Measurements from ENCODE around the gene ATXN3L.

The ATXN3L gene

DNA sequence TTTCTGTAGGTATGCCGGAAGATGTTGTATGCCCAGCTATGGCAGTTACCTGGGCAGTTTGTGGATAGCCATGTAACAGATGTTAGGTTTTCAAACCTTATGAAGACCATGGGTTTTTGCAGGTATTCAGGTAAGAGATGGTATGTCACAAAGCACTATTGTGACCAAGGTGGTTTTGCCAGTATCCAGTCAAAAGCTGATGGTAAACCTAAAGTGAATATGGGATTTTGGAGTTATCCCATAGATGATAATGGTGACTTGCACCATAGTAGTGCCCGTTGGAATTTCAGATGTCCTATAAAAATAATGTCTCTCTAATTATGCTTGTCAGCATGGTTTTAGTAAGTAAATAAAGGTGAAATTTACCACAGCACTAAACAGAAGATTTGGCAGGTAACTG is at the start of gene ATXN3L:
Gene ATXN3L, minus strand, starts transcription at position 101 of the 400 bp plus-strand sequence. CDS start 119 bp downstream, outside the sequence.
- DNase-seq (no peak), ATAC-seq (no peak)

DNA sequence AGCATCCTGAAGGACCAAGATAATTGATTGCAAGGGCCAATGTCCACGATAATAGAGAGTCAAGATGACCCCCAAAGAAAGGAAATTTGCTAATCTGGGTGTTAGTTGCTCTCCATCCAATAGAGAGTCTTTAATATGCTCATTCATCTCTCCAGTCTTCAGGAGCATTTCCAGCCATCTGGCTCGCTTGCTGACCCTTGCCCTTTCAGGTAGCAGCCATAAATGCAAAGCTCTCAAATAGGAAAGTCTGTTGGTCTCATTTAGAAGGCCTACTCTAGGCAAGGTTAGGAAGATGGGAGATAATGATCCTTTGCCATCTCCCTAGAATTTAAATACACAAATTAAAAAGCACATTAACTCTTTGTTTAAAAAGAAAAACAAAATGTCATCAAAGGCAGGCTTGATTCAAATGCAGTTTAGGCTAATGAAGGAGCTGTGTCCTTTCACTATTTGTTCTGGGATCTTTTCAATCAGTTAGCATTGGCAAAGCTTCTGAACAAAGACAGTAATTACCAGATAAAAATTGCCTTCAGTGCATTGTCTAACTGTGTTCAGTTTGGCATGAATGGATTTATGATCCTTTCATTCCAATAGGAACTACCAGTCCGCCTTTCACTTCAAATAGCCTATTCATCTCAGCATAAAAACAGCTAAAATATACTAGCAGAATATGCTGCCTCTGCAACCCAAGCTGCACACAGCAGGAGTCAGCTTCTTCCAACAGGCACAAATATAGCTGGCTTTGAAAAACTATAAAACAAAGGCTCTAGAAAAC is 49.6 kb upstream of the ATXN3L start:
- DNase-seq (no peak), ATAC-seq (no peak)

DNA sequence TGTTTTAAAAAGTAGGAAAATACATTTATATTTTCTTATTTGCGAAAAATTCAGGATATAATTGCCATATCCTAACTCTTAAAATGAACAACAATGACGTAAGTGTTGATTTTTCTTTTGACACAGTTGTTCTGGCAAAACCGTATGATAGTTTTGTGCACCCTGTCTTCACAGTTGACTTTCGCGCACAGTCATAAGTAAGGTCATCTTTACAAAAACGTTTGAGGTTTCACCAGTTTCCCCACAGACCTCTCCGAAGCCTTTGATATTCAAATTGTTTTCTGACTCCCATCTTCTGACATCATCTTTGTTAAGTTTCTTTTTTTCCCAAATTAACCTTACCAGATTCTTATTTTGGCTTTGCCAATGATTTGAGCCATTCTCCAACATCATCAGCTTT is 48.1 kb upstream of the ATXN3L start:
- no peak for ATAC-seq
- DNase-seq, result no peak

DNA sequence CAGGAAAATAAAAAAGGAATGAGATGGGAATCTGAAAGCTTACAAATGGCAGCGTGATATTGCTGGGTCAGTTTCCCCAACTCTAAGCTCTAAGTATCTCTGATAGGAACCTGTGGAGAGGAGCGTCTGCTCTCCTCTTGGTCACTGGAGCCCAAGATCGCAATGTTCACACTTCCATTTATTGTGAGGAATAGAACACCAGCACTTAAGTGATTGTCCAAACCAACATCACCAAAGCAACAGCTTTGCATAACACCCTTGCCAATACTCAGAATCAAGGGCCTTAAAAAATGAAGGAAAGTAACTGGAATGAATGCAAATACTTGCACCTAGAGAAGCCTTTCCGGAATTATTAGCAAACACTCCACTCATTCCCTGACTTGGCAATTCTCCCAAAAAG is 46.8 kb upstream of the ATXN3L start:
- ATAC-seq (no peak), DNase-seq (no peak)

DNA sequence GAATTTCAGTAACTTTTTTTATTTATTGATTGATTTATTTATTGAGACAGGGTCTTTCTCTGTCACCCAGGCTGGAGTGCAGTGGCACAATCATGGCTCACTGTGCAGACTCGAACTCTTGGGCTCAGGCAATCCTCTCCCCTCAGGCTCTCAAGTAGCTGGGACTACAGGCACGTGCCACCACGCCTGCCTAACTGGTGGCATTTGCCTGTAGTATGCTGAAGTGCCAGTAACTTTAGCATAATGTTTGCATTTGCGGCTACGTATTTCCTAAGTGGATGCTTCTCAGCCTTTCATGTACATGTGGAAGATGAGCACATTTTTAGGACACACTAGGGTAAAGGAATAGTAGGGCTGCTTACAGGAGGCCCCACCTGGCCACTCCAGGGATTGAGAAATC is 45.3 kb upstream of the ATXN3L start:
- ATAC-seq (no peak), DNase-seq (no peak)

DNA sequence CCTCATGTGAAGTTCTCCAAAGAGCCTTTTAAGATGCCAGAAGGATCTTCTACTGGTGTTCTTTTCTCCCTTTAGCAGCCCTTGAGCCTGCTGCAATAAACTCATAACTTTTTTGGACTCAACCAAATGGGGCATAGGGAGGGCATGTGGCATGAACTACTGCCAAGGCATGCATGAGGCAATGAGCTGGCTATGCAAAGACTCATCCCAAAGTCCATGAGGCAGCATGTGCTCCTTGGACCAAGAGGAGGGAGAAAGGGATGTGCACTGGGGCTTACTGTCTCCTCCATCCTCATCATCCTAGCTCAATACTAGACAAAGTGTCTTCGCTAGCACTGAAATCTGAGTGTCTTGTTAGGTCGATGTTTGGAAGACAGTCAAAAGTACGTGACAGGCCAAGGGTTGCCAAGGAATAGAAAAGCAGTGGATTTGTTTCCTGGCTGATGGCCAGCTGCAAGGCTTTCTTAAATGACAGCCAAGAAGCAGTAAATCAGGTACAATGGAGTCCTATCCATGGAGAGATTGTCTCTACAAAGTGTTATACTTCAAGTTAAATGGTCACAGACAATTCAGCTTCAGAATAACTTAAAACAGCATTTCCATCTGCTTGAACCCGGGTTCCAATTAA is 44.5 kb upstream of the ATXN3L start:
- DNase-seq (no peak), ATAC-seq (no peak)

DNA sequence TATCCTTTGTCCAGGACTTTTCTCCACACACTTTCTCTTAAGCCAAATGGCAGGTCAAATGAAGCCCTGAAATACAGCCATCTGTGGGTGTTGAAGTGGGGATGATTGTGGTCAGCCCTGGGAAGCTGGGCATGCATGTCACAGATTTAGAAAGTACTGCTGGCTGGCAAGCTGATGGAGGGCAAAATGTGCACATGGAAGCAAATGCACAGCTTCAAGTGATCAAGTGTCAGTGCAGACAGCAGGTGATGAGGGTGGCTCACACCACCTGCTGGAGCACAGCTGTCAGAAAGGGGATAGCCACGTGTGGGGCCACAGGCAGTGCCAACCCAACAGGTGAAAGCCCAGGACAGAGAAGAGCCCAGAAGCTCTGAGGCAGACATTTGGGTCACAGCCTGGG is 40.3 kb upstream of the ATXN3L start:
- no peak for DNase-seq
- no peak for ATAC-seq

DNA sequence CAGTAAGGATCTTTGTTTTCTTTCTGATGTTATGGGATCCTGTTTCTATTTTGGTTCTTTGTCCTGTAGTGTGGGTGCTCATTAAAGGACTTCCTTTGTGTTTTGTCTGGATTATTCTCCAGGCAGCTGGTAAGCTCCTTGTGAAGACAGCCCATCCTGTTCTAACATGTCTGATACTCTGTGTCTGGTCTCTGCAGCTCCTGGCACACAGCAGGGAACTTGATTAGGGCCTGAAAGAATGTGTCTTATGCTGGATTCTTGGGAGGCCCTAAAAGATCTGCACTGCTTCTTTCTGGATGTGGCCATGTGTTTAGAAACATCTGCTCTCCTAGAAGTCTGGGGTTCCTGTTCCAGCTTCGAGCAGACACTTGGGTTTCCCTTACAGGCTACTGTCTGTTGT is 38.1 kb upstream of the ATXN3L start:
- no peak for ATAC-seq
- DNase-seq, result no peak

DNA sequence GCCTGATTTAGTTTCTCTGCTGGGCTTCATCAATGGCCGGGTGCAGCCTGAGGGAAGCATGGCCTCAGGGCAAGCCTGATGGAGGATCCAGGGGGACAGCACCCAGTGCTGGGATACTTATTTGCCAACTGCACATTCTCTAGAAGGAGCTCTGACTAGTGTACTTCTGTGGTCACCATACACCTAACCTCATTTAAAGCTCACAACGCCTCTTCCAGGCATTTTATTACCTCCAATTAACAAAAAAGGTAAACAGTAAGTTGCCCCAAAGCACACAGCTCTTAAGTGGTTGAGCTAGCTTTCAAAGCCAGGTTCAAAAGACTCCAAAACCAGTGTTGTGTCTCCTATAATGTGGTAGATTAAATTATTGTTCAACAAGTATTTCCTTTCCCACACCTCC is 26.8 kb upstream of the ATXN3L start:
- no peak for DNase-seq
- ATAC-seq, result no peak

DNA sequence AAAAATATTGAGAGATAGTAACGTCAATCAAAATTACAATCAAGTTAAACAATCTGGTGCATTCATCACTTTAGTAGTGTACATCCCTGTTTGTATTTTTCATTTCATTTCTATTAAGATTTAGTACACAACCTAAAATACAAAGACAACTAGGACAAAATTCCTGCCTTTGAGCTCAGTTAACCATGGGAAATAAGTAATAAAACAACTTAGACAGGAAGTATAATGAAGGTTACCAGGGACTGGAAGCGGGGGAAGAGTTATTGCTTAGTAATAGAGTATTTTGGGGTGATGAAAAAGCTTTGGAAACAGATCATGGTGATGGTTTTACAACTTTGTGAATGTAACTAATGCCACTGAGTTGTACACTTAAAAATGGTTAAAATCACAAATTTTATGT is 25.6 kb upstream of the ATXN3L start:
- ATAC-seq, result no peak
- no peak for DNase-seq

DNA sequence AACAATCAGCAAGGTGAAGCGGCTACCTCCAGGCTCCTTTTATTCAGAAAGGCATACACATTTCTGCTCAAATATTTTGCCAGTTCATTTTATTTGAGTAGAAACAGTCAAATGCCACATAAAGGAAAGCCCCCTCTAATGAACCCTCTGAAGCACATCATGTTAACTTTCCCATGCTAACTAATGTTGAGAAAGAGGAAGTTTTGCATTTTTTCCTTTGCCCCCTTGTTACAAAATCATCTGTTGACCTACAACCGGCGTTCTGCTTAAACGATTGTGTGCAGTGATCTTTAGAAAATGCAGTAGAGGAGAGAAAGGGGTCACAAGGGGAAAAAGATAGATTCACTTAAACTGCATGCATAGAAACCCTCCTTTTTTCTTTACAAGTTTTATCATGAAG is 25.2 kb upstream of the ATXN3L start:
- ATAC-seq (no peak), DNase-seq (no peak)

DNA sequence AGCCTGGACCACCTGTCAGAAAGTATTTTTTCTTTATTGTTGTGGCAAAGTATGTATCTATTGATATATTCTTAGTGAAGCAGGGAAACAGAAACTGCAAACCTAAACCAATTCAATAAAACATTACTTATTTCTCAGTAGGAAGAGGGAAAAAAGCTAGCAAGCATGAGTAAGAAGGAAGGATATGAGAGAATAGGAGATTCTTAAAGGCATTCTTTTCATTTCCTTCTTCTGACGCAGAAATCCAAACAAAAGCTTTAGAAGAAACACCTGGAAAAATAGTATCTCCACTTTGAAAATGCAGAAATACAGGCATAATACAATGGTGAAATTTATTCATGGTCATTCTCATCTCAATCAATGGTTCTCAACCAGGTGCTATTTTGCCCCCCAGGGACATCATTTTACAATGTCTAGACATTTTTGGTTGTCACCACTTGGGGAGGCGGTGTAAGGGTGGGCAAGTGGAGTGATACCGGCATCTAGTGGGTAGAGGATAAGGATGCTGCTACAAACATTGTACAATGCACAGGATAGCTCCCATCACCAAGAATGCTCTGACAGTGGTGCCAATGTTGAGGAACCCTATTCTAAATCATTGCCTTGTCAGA is 21.7 kb upstream of the ATXN3L start:
- no peak for ATAC-seq
- DNase-seq, result no peak

DNA sequence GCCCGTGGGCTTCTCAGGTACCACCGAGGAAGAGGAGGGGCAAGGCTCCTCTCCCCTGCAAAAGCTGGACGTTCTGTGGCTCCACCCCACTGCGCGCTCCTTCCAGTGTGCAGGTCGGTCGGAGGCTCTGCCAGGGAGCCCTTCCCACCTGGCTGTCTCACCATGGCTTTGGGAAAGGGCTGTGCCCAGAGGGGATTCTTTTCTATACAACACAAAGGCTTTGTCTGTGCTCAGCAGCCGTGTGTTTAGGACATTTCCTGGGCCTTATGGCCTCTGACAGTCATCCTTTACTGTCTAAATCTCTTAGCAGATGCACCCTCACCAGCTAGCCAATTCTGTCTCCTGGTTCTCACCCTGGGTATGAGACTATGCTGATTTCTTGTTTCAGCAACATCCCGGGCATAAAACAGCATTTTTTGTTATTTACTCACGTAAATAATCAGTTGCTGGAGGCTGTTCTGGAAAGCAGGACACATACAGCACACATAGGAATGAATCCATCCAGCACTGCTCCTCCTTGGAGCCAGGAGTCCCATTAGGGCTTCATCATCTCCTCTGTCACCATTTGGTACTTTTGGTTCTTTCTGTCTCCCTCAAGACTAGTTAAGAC is 20.4 kb upstream of the ATXN3L start:
- ATAC-seq, result no peak
- no peak for DNase-seq

DNA sequence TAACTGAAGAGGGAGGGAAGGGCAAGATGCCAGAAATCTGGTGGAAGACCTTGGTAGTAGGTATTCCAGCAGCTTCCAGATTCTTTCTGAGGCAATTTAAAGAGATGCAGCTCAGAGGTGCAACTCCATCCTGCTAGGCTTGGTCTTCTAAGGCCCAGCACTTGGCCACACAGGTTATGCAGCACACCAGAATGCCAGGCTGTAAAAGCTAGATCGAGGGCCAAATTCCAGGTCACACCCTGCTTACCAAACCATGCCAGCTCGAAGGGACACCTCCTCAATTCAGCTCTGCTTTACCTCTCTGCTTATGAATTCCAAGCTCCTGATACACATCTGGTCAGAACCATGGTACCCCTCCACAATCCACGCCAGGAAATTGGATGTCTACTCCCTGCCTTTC is 19.8 kb upstream of the ATXN3L start:
- ATAC-seq, result no peak
- DNase-seq, result no peak

DNA sequence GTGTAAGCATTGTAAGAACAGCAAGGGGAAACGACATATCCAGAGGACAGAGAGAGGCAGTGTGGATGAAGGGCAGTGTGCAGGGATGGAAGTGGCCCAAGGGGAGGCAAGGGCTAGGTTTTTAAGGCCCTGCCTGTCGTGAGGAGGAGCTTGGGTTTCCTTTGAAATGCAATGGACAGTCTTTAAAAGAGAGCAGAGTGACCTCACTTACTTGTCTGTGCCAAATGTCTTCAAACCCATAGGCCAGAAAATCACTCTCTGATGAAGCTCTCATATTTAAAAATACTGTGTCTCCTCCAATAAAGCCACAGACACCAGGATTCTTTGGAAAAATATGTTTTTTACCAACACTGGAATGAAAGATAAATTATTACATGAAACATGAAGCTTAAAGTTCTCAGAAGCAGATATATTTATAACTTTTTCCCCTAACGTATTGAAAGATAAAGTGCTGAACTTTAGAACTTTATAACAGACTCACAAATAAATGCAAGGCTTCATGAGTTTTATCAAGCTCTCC is 19.2 kb upstream of the ATXN3L start:
- ATAC-seq (no peak), DNase-seq (no peak)

DNA sequence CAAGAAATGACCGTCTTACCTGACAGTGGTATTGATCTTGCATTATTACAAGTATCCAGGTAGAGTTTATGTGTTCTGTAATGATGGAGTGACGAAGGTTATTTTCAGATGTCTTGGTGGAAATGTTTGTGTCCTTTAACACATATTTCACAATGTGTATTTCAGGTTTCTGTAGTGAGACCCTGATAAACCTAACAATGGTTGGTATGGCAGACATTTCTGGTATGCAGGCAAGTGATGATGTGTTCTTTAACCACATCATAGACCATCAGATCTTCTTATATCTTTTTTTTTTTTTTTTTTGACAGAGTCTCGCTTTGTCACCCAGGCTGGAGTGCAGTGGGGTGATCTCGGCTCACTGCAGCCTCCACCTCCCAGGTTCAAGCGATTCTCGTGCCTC is 14.6 kb upstream of the ATXN3L start:
- ATAC-seq, result no peak
- DNase-seq, result no peak

DNA sequence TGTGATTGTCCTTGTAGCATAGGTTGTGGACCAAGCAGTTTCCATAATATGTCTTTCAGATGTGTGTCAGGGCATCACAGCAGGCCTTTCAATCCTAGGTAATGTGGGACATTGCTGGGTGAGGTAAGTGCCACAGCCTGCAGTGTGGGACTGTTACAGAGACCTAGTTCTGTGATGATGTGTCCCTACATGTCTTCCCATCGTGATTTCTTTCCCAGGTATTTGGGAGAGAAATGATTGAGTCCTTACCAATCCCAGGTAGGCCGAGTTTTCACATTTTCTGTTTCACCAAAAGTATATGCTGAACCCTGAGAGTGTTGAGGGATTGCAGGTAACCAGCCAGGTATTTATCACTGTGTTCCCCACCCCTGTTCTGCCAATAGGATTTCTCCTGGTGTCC is 10.6 kb upstream of the ATXN3L start:
- DNase-seq (no peak), ATAC-seq (no peak)

DNA sequence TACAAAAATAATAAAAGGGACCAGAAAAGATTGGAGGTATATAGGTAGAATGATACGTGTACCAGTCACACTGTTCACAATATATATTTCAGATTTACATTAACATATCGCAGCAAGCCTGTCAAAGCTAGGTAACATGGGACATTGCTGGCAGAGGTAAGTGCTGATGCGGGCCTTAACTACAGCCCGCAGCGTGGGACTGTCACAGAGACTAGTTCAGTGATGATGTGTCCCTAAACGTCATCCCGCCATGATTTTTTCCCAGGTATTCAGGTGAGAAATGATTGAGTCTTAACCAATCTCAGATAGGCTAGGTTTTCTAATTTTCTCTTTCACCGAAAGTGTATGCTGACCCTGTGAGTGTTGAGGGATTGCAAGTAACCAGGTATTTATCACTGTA is 7.8 kb upstream of the ATXN3L start:
- DNase-seq (no peak), ATAC-seq (no peak)

DNA sequence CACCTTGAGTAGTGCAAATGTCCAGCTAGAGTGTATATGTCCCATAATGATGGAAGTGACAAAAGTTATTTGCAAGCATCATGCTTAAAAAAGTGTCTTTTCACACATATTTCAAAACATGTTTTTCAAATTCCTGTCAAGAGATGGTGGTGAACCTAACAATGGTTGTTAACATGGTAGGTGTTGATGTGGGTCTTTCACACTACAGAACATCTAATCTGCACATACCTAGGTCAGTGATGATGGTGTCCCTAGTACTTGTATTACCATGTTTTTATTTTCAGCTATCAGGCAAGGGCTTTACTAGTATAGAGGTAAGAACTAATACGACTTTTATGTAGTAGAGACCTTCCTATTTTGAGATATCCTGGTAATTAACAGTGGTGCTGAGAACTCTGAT is 3.4 kb upstream of the ATXN3L start:
- no peak for DNase-seq
- no peak for ATAC-seq

DNA sequence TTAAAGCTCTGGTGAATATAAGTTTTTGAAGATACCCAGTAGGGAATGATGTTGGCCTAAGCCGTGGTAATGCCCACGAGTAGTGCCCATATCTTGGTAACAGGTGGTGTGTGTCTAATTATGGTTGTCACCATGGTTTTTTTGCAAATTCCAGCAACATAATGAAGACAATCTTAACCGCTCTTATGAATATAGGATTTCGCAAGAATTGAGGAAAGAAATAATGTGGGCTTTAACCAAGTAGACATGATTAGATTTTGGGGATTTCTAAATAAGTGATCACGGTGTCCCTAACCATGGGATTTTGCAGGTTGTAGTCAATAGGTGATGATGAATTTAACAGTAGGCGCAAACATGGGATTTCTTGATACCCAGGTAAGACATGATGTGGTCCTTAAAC is 2.5 kb downstream of the ATXN3L start:
- no peak for ATAC-seq
- DNase-seq, result no peak

DNA sequence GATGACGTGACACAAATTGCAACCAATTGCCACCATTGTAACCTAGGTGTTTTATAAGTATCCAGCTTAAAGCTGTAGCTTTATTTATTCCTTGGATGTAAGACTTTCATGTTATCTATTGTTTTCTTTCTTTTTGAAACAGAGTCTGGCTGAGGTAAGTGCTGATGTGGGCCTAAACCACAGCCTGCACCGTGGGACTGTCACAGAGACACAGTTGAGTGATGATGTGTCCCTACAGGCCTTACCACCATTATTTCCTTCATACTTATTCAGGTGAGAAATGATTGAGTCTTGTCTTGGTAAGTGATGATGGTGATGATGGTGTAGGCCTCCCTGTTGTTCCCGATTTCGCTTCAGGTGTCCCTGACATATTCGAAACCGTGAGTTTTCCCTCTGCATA is 8.3 kb downstream of the ATXN3L start:
- no peak for ATAC-seq
- no peak for DNase-seq

DNA sequence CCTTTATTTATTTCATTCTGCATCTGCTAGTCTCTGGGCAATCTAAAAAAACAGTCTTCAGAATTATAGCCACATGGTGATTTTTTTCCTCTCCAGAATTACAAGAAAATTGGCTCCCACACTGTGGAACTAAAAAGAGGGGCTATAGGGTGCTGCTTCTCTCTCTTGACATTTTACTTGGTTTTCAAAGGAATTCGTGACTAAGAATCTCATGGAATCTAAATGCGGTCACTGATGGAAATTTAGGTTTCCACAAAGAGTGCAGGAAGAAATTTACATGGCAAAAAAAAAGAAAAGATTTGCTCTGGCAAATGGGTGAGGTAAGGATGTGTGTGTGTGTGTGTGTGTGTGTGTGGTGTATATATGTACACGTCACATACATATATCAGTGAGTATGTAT is 10.2 kb downstream of the ATXN3L start:
- DNase-seq (no peak), ATAC-seq (no peak)

DNA sequence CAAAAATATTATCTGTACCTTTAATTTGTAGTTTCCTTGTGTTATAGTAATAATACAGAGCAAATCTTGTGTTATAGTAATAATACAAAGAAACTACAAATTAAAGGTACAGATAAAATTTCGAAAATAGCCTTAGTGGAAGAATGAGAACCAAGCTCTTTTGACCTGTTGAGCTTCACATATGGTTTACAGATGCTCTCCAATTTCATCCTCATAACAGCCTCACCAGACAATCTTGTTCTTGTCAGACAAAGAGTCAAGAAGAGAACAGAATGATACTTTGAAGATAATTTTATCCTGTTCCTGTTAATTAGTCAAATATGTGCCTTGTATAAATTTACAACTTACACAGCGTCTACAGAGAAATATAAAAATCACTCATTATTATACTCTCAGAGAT is 12.8 kb downstream of the ATXN3L start:
- no peak for ATAC-seq
- no peak for DNase-seq
